SK-N-MC (cell line): ENCODE results near the gene ATOSB.
A peak's percentile ranks its signal among the peaks of the same experiment; 100 is the strongest.

ENCODE experiments used
- EZH2 ChIP-seq: fragments of 200-600 bp; sonication (generic); IDR thresholded peaks from one replicate; pipeline ENCODE4 v1.6.1; 2017; ENCODE audit warnings: antibody characterized with exemption
- POLR2AphosphoS5 ChIP-seq: IDR thresholded peaks from 2 replicates; pipeline ENCODE4 v1.6.1; 2012; ENCODE audit warnings: mild to moderate bottlenecking, low read depth, low read length, borderline replicate concordance

GRCh38 chr9:35072461-35073278 is 43.0 kb downstream of the ATOSB start, which contains the start of gene VCP:
- TF ChIP-seq EZH2 (no peak), POLR2AphosphoS5 (peak; percentile 97)
